K562 (cell line): ENCODE results near the gene IFI27L1. TPM values are rescaled to one million over a fixed set of nuclear protein-coding genes. Genes with fewer than 3 reads are reported as not detected.

Source experiments
- ATAC-seq: fragments of 200-7000 bp; cut with Tn5 transposase; 3 replicates; pipeline ENCODE4 v1.9.1; 2020; ENCODE audit warnings: moderate library complexity
- BruUV-seq: library from RNA; stranded (reverse); fragments of 400-500 nt; replicated peaks from 2 replicates; lab custom pipeline; 2021; lab: Mats Ljungman, UMichigan
- CTCF ChIA-PET: fragments of 300-600 bp; formaldehyde crosslinking; extraction: SDS; loops from one replicate; lab custom pipeline; 2021; ENCODE audit warnings: low intra/inter-chr PET ratio; lab: Yijun Ruan, JAX
- POLR2A ChIA-PET: fragments of 300-600, 350-650 bp; sonication (Branson Sonifier 250); formaldehyde crosslinking; extraction: SDS; loops from one replicate; lab custom pipeline; 2021; ENCODE audit warnings: antibody characterized with exemption, inconsistent platforms; lab: Yijun Ruan, JAX
- DNase-seq, 4 experiments: peaks; one replicate each; pipeline versions ENCODE4 v3.0.0 to v3.0.0-alpha.2; 2011 to 2018; ENCODE audit warnings: low spot score in 3 of 4, mixed read lengths in 3 of 4; ENCODE audit errors: extremely low read depth in 1 of 4
- FAIRE-seq: peaks from 2 replicates; lab custom pipeline; 2011; peaks lifted over from hg19 to GRCh38; lab: Jason Lieb, UNC
- H2AFZ ChIP-seq: 2 replicates; pipeline ENCODE4 v1.6.0; 2011; ENCODE audit warnings: low read depth, low read length, control low read depth, inconsistent platforms
- H3K27ac ChIP-seq: fragments of 200-600 bp; 3 replicates; pipeline ENCODE4 v1.8.0; 2011; ENCODE audit warnings: low read depth, mild to moderate bottlenecking, control low read depth, inconsistent platforms, low read length, moderate library complexity, mixed read lengths; ENCODE audit errors: extremely low read depth
- H3K27me3 ChIP-seq, 2 experiments: fragments of 300-600 bp in 1 of 2; 2 replicates in 1 of 2; 3 replicates in 1 of 2; pipeline versions ENCODE4 v1.6.0 to v1.8.0; 2011; ENCODE audit warnings: inconsistent platforms in 2 of 2, low read length in 2 of 2, mild to moderate bottlenecking in 1 of 2, mixed read lengths in 1 of 2, moderate library complexity in 1 of 2; ENCODE audit not compliant: control insufficient read depth in 2 of 2, insufficient read depth in 2 of 2
- H3K36me3 ChIP-seq: fragments of 300-600 bp; 3 replicates; pipeline ENCODE4 v1.8.0; 2011; ENCODE audit warnings: mild to moderate bottlenecking, low read length, inconsistent platforms; ENCODE audit not compliant: control insufficient read depth, insufficient read depth
- H3K4me1 ChIP-seq, 2 experiments: fragments of 200-600 bp in 1 of 2; replicated peaks in 1 of 2; 2 replicates in 1 of 2; 3 replicates in 1 of 2; pipeline versions ENCODE4 v1.5.1 to v1.8.0; 2011; ENCODE audit warnings: inconsistent platforms in 2 of 2, low read length in 2 of 2, mild to moderate bottlenecking in 1 of 2, mixed read lengths in 1 of 2, moderate library complexity in 1 of 2; ENCODE audit not compliant: control insufficient read depth in 2 of 2, insufficient read depth in 2 of 2
- H3K4me2 ChIP-seq: 2 replicates; pipeline ENCODE4 v1.6.1; 2011; ENCODE audit warnings: low read length, control low read depth, inconsistent platforms, mixed read lengths; ENCODE audit not compliant: insufficient read depth
- H3K4me3 ChIP-seq: fragments of 200-600 bp; sonication (generic), shearing (Covaris generic); 2 replicates; pipeline ENCODE4 v1.5.1; 2016; ENCODE audit warnings: control low read depth, inconsistent platforms
- H3K79me2 ChIP-seq: fragments of 200-600 bp; 3 replicates; pipeline ENCODE4 v1.8.0; 2011; ENCODE audit warnings: low read length, inconsistent platforms; ENCODE audit not compliant: control insufficient read depth, insufficient read depth
- H3K9ac ChIP-seq, 2 experiments: 2 replicates each; pipeline versions ENCODE4 v1.6.0 to v1.6.1; 2011; ENCODE audit warnings: low read depth in 2 of 2, low read length in 2 of 2, control low read depth in 1 of 2, inconsistent platforms in 1 of 2, mild to moderate bottlenecking in 1 of 2, mixed read lengths in 1 of 2; ENCODE audit not compliant: insufficient read depth in 1 of 2
- H3K9me1 ChIP-seq: one replicate; pipeline ENCODE4 v1.6.0; 2011; ENCODE audit warnings: inconsistent platforms, mild to moderate bottlenecking, low read length, moderate library complexity; ENCODE audit not compliant: control insufficient read depth, insufficient read depth
- H3K9me3 ChIP-seq: replicated peaks from 2 replicates; pipeline ENCODE4 v1.5.1; 2011; ENCODE audit warnings: low read depth, low read length, inconsistent platforms; ENCODE audit not compliant: control insufficient read depth, insufficient read depth
- H4K20me1 ChIP-seq: replicated peaks from 2 replicates; pipeline ENCODE4 v1.6.1; 2011; ENCODE audit warnings: low read length, inconsistent platforms, mixed read lengths; ENCODE audit not compliant: control insufficient read depth, insufficient read depth
- BRD4 ChIP-seq: fragments of 200-600 bp; sonication (generic); IDR thresholded peaks from 2 replicates; pipeline ENCODE4 v1.6.1; 2017; ENCODE audit warnings: inconsistent platforms
- GMEB1 ChIP-seq: fragments of 250-450 bp; sonication (Bioruptor Pico); IDR thresholded peaks from 2 replicates; pipeline ENCODE4 v1.4.0; 2020; ENCODE audit warnings: mild to moderate bottlenecking
- HES1 ChIP-seq: fragments of 450-650 bp; IDR thresholded peaks from 2 replicates; pipeline ENCODE4 v1.6.1; 2016; ENCODE audit warnings: low read depth, mild to moderate bottlenecking, moderate library complexity
- ZFP36 ChIP-seq: fragments of 150-350 bp; IDR thresholded peaks from 2 replicates; pipeline ENCODE4 v1.6.1; 2018; ENCODE audit warnings: low read length, low read depth; ENCODE audit not compliant: partially characterized antibody
- WGBS: fragments of 100-300 bp; shearing (Covaris generic); methylation state at CpG from one replicate; pipeline ENCODE4 v1.1.6; 2016; ENCODE audit warnings: low coverage, mixed read lengths; ENCODE audit not compliant: insufficient coverage; ENCODE audit errors: missing lambda C conversion rate; 5-methylcytosine and 5-hydroxymethylcytosine counted together
- in situ Hi-C: fragments of 300-500 bp; cut with MboI; formaldehyde crosslinking; loops from 4 replicates; pipeline ENCODE4 v1.15.0; 2018; ENCODE audit warnings: inconsistent platforms, mixed read lengths
- intact Hi-C: fragments of 100-400 bp; cut with micrococcal nuclease; formaldehyde crosslinking; loops from 2 replicates; pipeline ENCODE4 v1.14.2; 2022
- polyA plus RNA-seq, 8 experiments: library from polyadenylated mRNA; depleted of rRNA in 4 of 8; stranded (reverse) in 5 of 8; unstranded in 3 of 8; fragments of >200 nt; fragmentation: Nextera tagmentation in 2 of 8; fragmentation: Illumina TruSeq in 1 of 8; extraction: Ambion mirVana in 2 of 8; extraction: Trizol in 1 of 8; gene quantifications; 2 replicates each; pipeline versions ENCODE4 v1.2.1 to v1.2.3, GENCODE V29; 2011 to 2014; ENCODE audit warnings: inconsistent platforms in 1 of 8, missing spikeins in 1 of 8
- total RNA-seq, 7 experiments: library from RNA; depleted of rRNA in 6 of 7; stranded (reverse); fragments of >200 nt in 6 of 7; fragmentation: Illumina TruSeq in 2 of 7; extraction: Trizol in 2 of 7; gene quantifications; 2 replicates each; pipeline versions ENCODE4 v1.2.1 to v1.2.3, GENCODE V29; 2011 to 2021; ENCODE audit warnings: low replicate concordance in 1 of 7
- TF ChIP-seq, protein P1 (sequence below): sonication (generic); formaldehyde crosslinking; IDR thresholded peaks from 2 replicates; pipeline ENCODE4 v1.8.0; 2022; ENCODE audit warnings: mild to moderate bottlenecking, missing genetic modification reagents

The IFI27L1 gene
- total and polyA plus RNA-seq, 9 of the 15 experiments (the other 6 are each of a cell fraction or from before 2014, with no cell fraction given) = 14.5 to 28.0 (median 23.8) TPM

DNA sequence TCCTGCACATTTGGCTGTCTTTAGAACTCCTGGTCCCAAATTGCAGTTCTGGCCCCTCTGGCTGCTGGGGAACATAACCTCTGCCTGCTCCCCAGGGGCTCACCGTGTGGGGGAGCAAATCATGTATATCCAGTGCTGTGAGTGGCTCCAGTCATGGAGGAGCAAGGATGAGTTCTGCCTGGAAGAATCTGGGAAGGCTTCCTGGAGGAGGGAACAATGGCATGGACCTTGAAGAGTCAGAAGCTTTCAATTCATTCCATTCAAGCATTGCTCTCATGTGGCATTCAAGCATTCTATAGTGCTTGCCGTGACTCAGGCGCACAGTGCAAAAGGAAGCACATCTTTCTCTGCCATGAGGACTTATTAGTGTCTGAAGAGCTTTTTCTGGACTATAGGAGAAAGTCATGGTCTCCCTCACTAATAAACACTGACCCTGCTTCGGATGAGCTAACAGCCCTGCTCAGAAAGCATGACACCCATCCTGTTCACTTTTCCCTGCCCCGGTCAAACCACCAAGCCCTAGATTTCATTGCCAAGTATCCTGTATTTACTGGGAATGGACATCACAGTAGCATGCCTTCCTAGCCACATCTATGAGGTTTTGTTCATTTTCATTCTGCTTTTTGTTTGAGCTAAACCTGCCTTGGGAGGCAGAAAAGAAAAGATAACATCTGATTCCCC, 32.9 kb downstream of the IFI27L1 start:
- POLR2A ChIA-PET = interaction anchor here (0.8 kb wide), 1 partner anchor 284 kb away, joined by 4 read pairs; no protein-coding TSS in a partner anchor

More for the DNA sequence above, 32.9 kb downstream of the IFI27L1 start:
- Histone ChIP-seq H3K4me1 (peaks cover 8 to 16% of the 10 kb centered on the region in 2 experiments; a peak in 4 of 5 replicates), H3K27me3 (peaks cover 2 to 27% of the 10 kb centered on the region in 2 experiments; a peak in 3 of 5 replicates), H3K79me2 (no peaks in the 10 kb centered on the region), H3K4me3 (no peak overlapping the region), H3K9ac (no peak overlapping the region), H2AFZ (no peak overlapping the region), H3K36me3 (no peaks in the 10 kb centered on the region), H3K9me1 (no peaks in the 10 kb centered on the region), H3K27ac (no peak overlapping the region), H3K9me3 (no peaks in the 10 kb centered on the region), H3K4me2 (no peak overlapping the region), H4K20me1 (no peaks in the 10 kb centered on the region; the same call in 1 of the 2 replicates)
- 15% methylated on average over 5 of the region's 5 CpGs for WGBS
- TF ChIP-seq HES1 (no peak), GMEB1 (CRISPR knock-in tag) (no peak), BRD4 (no peak), ZFP36 (peak; percentile 92)
- TF ChIP-seq, protein P1, sequence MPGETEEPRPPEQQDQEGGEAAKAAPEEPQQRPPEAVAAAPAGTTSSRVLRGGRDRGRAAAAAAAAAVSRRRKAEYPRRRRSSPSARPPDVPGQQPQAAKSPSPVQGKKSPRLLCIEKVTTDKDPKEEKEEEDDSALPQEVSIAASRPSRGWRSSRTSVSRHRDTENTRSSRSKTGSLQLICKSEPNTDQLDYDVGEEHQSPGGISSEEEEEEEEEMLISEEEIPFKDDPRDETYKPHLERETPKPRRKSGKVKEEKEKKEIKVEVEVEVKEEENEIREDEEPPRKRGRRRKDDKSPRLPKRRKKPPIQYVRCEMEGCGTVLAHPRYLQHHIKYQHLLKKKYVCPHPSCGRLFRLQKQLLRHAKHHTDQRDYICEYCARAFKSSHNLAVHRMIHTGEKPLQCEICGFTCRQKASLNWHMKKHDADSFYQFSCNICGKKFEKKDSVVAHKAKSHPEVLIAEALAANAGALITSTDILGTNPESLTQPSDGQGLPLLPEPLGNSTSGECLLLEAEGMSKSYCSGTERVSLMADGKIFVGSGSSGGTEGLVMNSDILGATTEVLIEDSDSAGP (CRISPR knock-in tag) = no peak
- FAIRE-seq (no peak), ATAC-seq (no peak), DNase-seq (no peak)
- no TSS peak for BruUV-seq
- intact Hi-C loops (no loop called here), in situ Hi-C loops (no loop called here)
- CTCF ChIA-PET = no interaction called here
